NCI-H2107 treated with DMSO at 0.1 percent for 48 hours (cell line): ENCODE data around the gene XPC.

Source experiments
- DNase-seq: peaks from one replicate; lab custom pipeline; 2025; ENCODE audit not compliant: unreplicated experiment; lab: John Stamatoyannopoulos, UW

The XPC gene

DNA sequence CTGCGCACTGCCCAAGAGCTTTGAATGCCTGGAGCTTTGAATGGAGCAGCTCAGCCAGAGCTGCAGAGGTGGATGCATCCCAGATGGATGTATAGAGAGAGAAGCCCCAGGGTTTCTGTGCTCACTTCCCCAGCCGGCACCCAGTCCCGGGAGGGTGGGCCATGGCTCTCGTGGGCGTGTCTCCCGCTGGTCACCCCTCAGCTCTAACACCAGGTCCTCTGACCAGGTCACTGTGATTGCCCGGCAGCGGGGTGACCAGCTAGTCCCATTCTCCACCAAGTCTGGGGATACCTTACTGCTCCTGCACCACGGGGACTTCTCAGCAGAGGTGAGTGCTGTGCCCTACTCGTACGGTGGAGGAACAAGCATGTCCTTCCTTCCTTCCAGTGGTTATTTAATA is 42.8 kb downstream of the XPC start:
- no peak for DNase-seq

DNA sequence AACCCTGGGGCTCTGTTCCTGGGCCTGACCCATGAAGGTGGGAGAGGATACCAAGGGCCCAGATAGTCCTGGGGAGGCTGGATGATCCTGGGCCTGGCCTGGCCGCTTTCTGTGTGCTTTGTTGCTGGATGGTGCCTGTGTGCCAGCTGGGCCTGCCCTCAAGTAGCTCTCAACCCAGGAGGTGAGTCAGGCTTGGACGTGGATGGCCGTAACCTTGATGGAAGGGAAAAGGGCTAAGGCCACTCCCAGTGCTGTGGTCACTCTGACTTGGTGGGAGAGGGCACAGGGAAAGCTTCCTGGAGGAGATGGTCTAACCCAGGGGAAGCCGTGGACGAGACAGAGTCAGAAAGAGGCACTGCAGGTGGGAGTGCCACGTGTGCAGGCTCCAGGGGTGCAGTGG is 44.1 kb downstream of the XPC start:
- no peak for DNase-seq

DNA sequence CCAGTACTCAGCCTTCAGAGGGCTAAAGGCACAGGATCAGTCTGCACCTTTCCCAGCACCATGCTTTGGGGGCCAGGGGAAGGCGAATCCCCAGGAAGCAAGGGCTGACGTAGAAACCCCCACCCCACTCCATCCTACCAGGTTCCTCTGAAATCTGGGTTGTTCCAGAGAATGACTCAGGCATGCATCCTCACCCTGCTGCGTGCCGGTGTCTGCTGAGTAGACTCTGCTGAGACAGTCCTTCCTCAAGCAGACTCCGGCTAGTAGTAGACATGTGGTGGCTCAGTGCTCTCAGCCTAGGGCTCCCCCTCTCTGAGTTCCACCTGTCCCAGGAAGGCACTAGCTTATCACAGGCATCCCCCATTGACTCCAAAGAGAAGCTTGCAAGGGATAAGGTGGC is 44.5 kb downstream of the XPC start:
- DNase-seq: no peak

DNA sequence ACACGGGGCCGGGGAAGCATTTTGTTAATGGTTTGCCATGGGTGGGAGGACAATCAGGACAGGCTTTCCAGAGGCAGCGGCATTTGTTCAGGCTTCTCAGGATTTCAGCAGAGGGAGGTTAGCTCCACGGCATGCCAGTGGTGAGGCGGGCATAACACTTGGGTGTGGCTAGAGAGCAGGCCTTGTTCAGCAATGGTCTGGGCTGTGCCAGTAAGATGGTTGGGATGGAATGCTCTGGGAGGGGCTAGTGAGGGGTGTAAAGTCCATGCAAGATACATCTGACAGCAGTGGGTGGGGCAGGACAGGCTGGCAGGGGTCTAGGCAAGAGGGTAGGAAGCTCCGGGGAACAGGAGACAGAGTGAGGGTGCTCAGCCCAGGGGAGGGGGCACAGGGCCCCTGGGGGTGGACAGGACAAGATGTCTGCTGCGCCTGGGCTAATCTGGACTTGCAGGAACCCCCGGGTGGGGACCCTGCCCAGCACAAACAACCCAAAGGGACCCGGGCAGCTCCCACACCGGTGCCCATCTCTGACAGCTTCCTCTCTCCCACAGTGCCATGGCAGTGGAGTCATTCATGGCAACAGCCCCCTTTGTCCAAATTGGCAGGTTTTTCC is 45.1 kb downstream of the XPC start:
- no peak for DNase-seq

- no peak for DNase-seq
These were observed 45.7 kb downstream of the XPC start for GRCh38 chr3:14132689-14133088.

DNA sequence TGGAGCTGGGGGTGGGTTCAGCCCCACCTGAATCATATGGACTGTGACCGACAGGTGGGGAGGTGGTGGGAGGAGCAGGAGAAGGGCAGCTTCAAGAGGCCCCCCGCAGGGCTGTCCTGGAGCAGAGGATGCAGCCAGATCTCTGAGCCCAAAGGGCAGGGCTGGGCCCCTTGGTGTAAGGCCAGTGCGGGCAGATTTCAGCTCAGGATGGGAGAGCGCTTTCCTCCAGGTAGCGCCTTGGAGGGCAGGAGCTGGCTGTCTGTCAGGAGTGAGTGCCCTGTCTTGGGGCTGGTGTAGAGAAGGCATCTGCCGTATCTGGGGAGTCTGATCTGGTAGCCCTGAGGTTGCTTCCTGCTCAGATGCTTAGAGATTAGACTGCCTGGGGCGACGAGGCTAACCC is 46.3 kb downstream of the XPC start:
- no peak for DNase-seq

- no peak for DNase-seq
These were observed 47.3 kb downstream of the XPC start for GRCh38 chr3:14131134-14131533.

GRCh38 chr3:14130707-14131106 is 47.7 kb downstream of the XPC start:
- DNase-seq: no peak

DNA sequence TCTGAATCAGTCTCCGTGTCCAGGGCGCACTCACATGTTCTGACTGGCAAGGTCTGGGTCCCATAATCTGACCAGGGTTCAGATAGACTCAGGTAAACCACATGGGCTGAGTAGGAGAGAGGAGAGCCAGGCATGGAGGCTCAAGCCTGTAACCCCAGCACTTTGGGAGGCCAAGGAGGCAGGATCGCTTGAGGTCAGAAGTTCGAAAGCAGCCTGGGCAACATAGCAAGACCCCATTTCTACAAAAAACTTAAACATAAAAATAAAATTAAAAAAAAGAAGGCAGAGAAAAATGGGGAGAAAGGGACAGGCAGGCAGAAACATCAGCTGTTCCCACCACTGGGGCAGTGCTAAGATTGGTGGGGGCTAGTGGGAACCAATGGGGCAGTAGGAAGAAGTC is 48.2 kb downstream of the XPC start:
- DNase-seq: no peak

GRCh38 chr3:14129296-14129695 is 49.1 kb downstream of the XPC start:
- DNase-seq: no peak

DNA sequence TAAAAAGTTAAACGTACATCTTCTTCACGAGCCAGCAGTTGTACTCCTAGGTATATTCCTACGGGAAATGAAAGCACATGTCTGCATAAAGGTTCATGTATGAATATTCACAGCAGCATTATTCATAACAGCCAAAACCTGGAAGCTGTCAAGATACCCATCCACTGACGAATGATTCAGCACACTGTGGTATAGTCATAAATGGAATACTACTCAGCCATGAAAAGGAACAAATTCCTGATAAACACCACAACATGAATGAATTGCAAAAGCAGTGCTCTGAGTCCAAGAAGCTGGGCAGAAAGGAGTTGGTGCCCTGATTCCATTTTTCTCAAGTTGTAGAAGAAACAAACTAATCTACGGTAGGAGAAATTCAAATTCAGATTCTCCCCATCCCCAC is 49.7 kb downstream of the XPC start:
- DNase-seq: no peak

- no peak for DNase-seq
These were observed 50.8 kb downstream of the XPC start for GRCh38 chr3:14127516-14128161.

GRCh38 chr3:14126887-14127505 is 51.4 kb downstream of the XPC start:
- no peak for DNase-seq

DNA sequence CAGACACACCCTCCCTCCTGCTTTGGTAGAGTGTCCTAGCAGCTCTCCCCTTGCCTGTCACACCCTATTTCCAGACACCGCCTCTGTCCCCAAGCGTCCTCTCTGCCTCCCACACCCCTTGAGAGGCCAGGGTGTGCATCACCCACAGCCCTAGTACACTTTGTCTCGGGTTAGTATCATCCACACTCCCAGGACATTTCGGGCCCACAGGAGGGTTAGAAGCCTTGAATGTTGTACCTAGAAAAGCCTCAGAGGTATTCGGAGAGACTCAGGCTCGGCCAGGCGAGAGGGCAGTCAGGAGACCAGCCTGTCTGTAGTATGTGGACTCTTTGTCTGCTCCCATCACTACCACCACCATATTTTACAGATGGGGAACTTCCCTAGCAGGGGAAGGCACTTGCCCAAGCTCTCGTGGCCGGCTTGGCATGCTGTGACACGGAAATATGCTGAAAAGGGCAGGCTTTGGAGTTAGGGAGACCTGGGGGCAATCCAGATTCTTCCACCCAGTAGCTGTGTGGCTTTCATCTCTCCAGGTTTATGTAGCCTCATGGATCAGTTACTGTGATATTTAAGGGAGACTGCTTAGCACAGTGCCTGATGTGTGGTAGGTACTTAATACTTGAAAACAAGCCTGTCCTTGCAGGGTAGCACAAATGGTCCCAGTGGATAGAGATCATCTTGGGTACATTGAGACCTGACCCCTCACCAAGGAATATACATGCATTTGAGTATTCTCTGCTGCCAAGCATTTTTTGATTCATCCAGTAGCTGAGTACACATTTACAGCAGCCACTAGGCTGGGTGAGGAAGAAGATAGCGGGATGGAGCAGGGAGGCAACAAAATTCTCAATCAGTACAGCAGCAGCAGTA is 52.1 kb downstream of the XPC start:
- no peak for DNase-seq

DNA sequence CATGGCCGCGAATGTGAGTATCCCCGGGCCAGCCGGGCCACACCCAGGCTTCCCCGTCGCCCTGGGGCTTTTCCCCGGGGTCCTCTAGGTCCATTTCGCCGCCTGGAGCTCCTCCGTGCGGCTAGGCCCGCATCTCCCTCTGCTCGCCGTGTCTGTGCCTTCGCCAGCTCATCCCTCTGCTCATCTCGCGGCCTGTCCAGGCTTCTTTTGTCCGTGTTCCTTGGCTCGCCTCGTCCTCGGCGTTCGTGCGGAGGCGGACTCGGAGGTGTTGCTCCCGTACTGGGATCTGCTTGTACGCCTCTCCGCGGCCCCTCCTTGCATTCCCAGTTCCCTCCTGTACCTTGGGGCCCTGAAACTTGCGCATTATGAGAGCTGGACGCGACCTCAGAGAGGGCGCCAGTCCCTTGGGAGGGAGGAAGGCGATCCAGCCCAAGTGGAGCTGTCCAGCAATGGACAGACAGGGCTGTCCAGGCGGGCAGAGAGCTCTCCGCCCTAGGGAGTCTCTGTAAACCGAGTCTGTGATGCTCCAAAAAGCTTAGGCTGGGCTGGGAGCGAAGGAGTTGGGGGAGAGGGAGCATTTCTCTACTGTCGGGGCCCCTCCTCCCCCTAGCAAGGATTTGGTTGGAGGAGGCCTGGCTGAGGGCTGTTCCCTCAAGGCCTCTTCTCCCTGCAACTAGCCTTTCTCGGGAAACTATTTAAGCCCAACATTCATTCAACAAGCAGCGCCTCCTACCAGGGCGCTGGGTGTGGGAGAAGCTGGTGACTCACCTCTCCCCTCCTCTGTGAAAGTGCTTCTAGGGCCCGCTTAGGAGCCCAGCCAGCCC is 53.0 kb downstream of the XPC start:
- DNase-seq: peak; percentile 3

DNA sequence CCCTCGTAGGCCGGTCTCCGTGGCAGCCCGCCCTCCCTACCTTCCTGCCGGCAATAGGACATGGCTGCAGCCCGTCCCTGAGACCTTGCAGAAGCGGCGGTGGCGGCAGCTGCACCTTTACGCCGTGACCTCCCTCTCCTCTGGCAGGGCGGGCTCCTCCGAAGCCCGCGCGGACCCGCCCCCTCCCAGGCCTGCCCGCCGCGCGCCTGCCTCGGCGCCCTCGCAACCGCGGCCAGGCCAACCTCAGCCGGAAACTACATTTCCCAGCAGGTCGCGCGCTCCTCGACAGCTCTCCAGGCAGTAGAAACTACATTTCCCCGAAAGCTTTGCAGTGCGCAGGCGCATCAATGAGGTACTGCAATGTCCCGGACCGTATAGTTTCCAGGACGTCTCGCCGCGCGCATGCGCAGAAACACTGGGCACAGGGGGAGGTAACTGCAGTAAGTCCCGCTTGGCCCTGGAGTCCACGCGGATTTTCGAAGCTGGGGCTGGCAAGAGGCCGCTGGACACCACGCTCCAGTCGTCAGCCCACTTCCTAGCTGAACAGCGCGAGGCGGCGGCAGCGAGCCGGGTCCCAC is 53.7 kb downstream of the XPC start, which contains the start of the genes CHCHD4 and TMEM43:
Gene CHCHD4 (minus strand): TSS at position 256 of the 578 bp plus-strand sequence. CDS start 194 bp downstream, at position 62.
Gene TMEM43 (plus strand): TSS at position 438 of the 578 bp plus-strand sequence. CDS start 142 bp downstream, outside the sequence.
- peak; percentile 84 for DNase-seq

DNA sequence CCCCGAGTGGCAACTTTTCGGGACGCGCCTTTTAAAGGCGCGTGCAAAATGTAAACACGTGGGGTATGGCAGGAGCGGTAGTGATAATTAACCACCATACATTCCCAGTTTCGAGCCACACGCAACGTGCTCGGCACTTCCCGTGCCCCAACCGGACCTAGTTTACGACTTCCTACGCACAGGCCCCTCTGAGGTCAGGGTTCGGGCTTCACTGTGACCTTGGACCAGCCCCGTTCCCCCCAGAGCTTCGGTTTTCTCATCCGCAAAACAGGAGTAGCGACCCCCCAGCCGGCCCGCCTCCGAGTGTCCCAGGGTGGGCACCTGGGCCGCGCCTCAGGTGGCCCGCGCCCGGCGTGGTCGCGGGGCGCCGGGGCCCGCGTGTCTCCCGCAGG is 54.2 kb downstream of the XPC start:
- no peak for DNase-seq

DNA sequence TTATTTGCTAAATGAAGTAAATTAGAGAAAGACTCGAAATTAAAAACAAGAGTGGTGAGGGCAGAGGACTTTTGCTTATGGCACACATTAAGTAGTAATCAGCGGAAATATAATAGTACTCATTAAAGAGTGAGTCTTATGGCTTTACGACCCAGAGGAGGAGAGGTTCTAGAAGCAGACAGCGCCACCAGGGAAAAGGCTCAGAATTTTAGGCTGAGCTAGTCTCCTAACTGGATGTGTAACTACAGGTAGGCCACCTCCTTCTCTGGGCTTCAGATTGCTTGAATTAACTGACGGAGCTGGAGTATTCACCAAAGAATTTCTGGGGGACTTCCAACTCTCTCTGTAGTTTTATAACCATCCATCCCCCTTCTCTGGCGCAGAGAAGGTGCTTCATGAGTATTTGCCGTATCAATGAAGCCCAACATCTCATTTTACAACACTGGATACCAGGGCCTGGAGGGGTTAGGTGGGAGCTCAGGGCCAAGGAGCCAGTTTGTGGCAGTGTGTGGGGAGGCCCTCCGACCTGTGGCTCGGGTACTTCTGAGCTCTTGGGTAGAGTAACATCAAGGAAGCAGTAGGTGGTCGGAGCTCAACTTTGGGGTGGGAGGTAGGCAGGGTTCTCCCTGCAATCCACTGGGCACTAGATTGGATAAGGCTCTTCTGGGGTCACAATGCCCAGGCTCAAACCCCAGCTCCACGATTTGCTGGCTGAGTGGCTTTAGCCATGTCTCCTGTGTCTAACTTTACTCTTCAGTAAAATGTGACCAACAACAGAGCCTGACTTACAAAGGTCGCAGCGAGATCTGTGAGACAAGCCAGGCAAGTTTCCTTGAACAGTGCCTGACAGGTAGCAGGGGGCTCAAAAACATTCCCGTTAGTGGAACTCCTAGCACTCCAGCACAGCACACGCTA is 54.8 kb downstream of the XPC start:
- DNase-seq: no peak

DNA sequence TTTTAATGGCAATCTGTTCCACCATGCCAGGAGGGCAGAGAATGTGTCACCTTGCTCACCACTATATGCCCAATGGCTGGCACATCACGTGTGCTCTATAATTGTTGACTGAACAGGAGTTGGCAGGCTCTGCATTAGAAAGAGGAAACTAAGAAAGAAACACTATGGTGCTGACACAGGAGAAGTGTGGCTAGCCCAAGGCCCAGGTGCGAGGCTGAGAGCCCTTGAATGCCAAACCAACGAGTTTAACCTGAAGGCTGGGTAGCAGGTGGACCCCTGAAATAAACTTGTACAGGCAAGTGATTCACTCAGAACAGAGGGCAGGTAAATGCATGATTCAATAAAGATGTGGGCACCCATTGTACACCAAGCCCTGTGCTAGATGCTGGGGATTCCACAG is 56.1 kb downstream of the XPC start:
- no peak for DNase-seq
